MCF 10A (cell line): Measurements from ENCODE around the gene PTGDR2. TPM values are rescaled to one million over a fixed set of nuclear protein-coding genes. Genes with fewer than 3 reads are reported as not detected.

Experiments used
- BruUV-seq: library from RNA; stranded (reverse); fragments of 400-500 nt; replicated peaks from 2 replicates; lab custom pipeline; 2021; lab: Mats Ljungman, UMichigan
- CTCF ChIA-PET: fragments of 300-600 bp; sonication (Branson Sonifier 250); formaldehyde crosslinking; extraction: SDS; loops from one replicate; lab custom pipeline; 2021; ENCODE audit warnings: antibody characterized with exemption, inconsistent platforms; lab: Yijun Ruan, JAX
- POLR2A ChIA-PET: fragments of 300-600, 350-650 bp; sonication (Branson Sonifier 250); formaldehyde crosslinking; extraction: SDS; loops from one replicate; lab custom pipeline; 2020; ENCODE audit warnings: antibody characterized with exemption, inconsistent platforms; lab: Yijun Ruan, JAX
- DNase-seq: peaks from one replicate; pipeline ENCODE4 v3.0.0-alpha.2; 2018; ENCODE audit not compliant: unreplicated experiment
- H3K27ac Mint-ChIP-seq: one replicate; pipeline ENCODE4 v1.8.0; 2022; ENCODE audit warnings: mild to moderate bottlenecking, low read depth, mixed read lengths; ENCODE audit not compliant: unreplicated experiment
- H3K27me3 Mint-ChIP-seq: one replicate; pipeline ENCODE4 v1.8.0; 2022; ENCODE audit warnings: mixed read lengths; ENCODE audit not compliant: insufficient read depth, unreplicated experiment
- H3K36me3 Mint-ChIP-seq: one replicate; pipeline ENCODE4 v1.8.0; 2022; ENCODE audit warnings: mild to moderate bottlenecking, moderate library complexity, mixed read lengths; ENCODE audit not compliant: insufficient read depth, unreplicated experiment
- H3K4me1 Mint-ChIP-seq: one replicate; pipeline ENCODE4 v1.8.0; 2022; ENCODE audit warnings: mixed read lengths; ENCODE audit not compliant: insufficient read depth, unreplicated experiment
- H3K4me3 Mint-ChIP-seq: one replicate; pipeline ENCODE4 v1.8.0; 2022; ENCODE audit warnings: mild to moderate bottlenecking, moderate library complexity, mixed read lengths; ENCODE audit not compliant: unreplicated experiment
- H3K9me3 Mint-ChIP-seq: one replicate; pipeline ENCODE4 v1.8.0; 2022; ENCODE audit warnings: mixed read lengths; ENCODE audit not compliant: unreplicated experiment
- CTCF ChIP-seq: fragments of 200-600 bp; IDR thresholded peaks from one replicate; pipeline ENCODE4 v1.8.0; 2022; ENCODE audit warnings: antibody characterized with exemption, mild to moderate bottlenecking; ENCODE audit not compliant: unreplicated experiment
- intact Hi-C: fragments of 100-400 bp; cut with micrococcal nuclease; formaldehyde crosslinking; loops from 2 replicates; pipeline ENCODE4 v1.14.1; 2022
- total RNA-seq: library from RNA; stranded (reverse); gene quantifications from 2 replicates; pipeline ENCODE4 v1.2.3, GENCODE V29; 2022

The PTGDR2 gene
- total RNA-seq, 1 experiment from 2014 or later = not detected

DNA sequence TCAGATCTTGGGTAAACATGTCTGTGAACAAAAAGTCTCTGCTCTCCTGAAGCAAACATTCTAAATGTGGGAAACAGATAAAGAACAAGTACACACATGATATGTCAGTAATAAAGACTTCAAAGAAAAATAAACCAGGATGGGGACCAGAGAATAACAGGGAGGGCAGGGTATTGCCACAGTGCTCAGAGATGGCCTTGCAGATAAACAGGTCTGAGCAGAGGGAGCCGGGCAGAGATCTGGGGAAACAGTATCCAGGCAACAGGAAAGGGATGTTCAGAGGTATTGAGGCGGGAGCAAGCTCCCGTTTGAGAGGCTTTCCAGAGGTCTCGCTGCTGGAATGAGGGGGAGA lies 10.9 kb downstream of the PTGDR2 start:
- intact Hi-C loops = no loop called here
- H3K4me1 Mint-ChIP-seq = peaks cover 42% of the 10 kb centered on the region
- BruUV-seq = no TSS peak
- CTCF ChIA-PET = interaction anchor here (0.6 to 5.3 kb wide), 5 partner anchors 13 to 108 kb away, joined by 3 to 36 read pairs (median 20); no protein-coding TSS in a partner anchor
- peak overlapping the region; percentile 91 for H3K4me3 Mint-ChIP-seq
- H3K9me3 Mint-ChIP-seq = no peaks in the 10 kb centered on the region
- H3K27ac Mint-ChIP-seq = peak overlapping the region; percentile 92
- H3K27me3 Mint-ChIP-seq = no peaks in the 10 kb centered on the region
- peaks cover 31% of the 10 kb centered on the region for H3K36me3 Mint-ChIP-seq
- TF ChIP-seq CTCF = no peak
- no peak for DNase-seq
- POLR2A ChIA-PET = interaction anchor here (1.7 kb wide), 2 partner anchors 14 to 26 kb away, joined by 4 to 7 read pairs; no protein-coding TSS in a partner anchor

DNA sequence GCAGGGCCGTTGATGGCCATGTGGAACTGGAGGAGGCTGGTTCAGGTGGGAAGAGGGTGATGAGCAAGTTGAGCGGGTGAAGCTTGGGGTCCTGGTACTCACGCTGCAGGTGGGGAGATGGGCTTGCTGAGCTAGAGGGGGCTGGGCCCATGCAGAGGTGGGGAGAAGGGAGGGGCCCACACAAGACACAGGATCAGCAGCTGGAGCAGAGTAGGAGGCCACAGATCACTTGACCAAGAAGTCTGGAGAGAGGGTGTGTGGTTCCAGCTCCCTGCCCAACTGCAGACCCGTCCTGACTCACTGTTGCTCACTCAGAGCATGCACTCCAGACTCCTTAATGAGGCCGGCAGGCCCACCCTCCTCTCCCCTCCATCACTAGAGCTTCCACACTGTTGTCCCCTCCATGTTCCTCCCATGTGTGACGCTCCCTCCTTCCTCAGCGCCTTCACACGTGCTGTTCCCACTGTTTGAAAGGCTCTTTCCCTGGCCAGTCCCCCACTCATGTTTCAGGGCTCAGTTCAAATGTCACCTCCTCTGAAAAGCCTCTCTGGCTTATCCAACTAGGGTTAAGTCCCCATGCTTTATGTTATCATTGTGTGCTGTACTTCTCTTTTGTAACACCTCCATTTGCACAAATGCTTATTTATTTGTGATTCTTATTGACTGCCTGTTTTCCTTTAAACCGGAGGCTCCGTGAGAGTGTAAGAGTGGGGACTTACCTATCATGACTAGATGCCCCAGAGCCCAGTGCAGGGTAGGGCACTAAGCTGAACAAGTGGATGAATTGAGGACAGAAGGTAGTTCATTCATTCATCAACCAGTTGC lies 11.5 kb downstream of the PTGDR2 start:
- ChIA-PET CTCF (interaction anchor here (0.6 to 5.3 kb wide), 5 partner anchors 13 to 109 kb away, joined by 3 to 36 read pairs (median 20); no protein-coding TSS in a partner anchor), POLR2A (interaction anchor here (0.5 to 2.7 kb wide), 4 partner anchors 13 to 517 kb away, joined by 3 to 26 read pairs (median 6); partner anchors contain the start of gene PRPF19)
- intact Hi-C loops = no loop called here
- H3K27ac Mint-ChIP-seq = peak overlapping the region; percentile 92
- no peaks in the 10 kb centered on the region for H3K9me3 Mint-ChIP-seq
- H3K36me3 Mint-ChIP-seq = peaks cover 28% of the 10 kb centered on the region
- H3K4me3 Mint-ChIP-seq = peak overlapping the region; percentile 91
- no peaks in the 10 kb centered on the region for H3K27me3 Mint-ChIP-seq
- BruUV-seq = no TSS peak
- H3K4me1 Mint-ChIP-seq = peaks cover 42% of the 10 kb centered on the region
- no peak for TF ChIP-seq CTCF
- no peak for DNase-seq

GRCh38 chr11:60842668-60843600 lies 12.8 kb downstream of the PTGDR2 start:
- no peak for DNase-seq
- BruUV-seq = no TSS peak
- H3K27ac Mint-ChIP-seq = peak overlapping the region; percentile 92
- no peaks in the 10 kb centered on the region for H3K9me3 Mint-ChIP-seq
- ChIA-PET POLR2A (interaction anchor here (0.6 to 2.7 kb wide), 11 partner anchors 12 to 316 kb away, joined by 3 to 26 read pairs (median 4); partner anchors contain the start of genes PRPF19 and TMEM109), CTCF (interaction anchor here (0.6 to 5.3 kb wide), 8 partner anchors 9 to 68 kb away, joined by 3 to 36 read pairs (median 4); partner anchors contain the start of gene PTGDR2)
- H3K36me3 Mint-ChIP-seq = peaks cover 23% of the 10 kb centered on the region
- H3K4me3 Mint-ChIP-seq = peak overlapping the region; percentile 91
- no peak for TF ChIP-seq CTCF
- H3K27me3 Mint-ChIP-seq = no peaks in the 10 kb centered on the region
- H3K4me1 Mint-ChIP-seq = peaks cover 42% of the 10 kb centered on the region
- intact Hi-C loops = loop anchor here (1.0 kb wide), 1 partner anchor 68 kb away; no protein-coding TSS in a partner anchor
